ENCODE results near the gene SEMA5A.

The SEMA5A gene

GRCh38 chr5:9515436-9515835 lies 30.4 kb downstream of the SEMA5A start:
- no peak for DNase-seq (ENCODE audit: low spot score)

- no peak for DNase-seq (ENCODE audit: low spot score)
Measured at GRCh38 chr5:9514968-9515367, 30.9 kb downstream of the SEMA5A start.

- no peak for DNase-seq (ENCODE audit: low spot score)
Measured at GRCh38 chr5:9513827-9514226, 32.0 kb downstream of the SEMA5A start.

- no peak for DNase-seq (ENCODE audit: low spot score)
Measured at GRCh38 chr5:9512457-9512856, 33.4 kb downstream of the SEMA5A start.

- DNase-seq (ENCODE audit: low spot score): no peak
Measured at GRCh38 chr5:9507974-9508373, 37.9 kb downstream of the SEMA5A start.

- no peak for DNase-seq (ENCODE audit: low spot score)
Measured at GRCh38 chr5:9505225-9505624, 40.6 kb downstream of the SEMA5A start.

GRCh38 chr5:9502864-9503263 lies 43.0 kb downstream of the SEMA5A start:
- DNase-seq (ENCODE audit: low spot score): no peak

GRCh38 chr5:9502050-9502834 lies 43.6 kb downstream of the SEMA5A start:
- no peak for DNase-seq (ENCODE audit: low spot score)

GRCh38 chr5:9500625-9501024 lies 45.2 kb downstream of the SEMA5A start:
- no peak for DNase-seq (ENCODE audit: low spot score)

GRCh38 chr5:9500193-9500592 lies 45.7 kb downstream of the SEMA5A start:
- no peak for DNase-seq (ENCODE audit: low spot score)

- DNase-seq (ENCODE audit: low spot score): no peak
Measured at GRCh38 chr5:9499498-9499876, 46.4 kb downstream of the SEMA5A start.

GRCh38 chr5:9498541-9499497 lies 47.1 kb downstream of the SEMA5A start:
- no peak for DNase-seq (ENCODE audit: low spot score)

GRCh38 chr5:9497347-9497746 lies 48.5 kb downstream of the SEMA5A start:
- no peak for DNase-seq (ENCODE audit: low spot score)

- DNase-seq (ENCODE audit: low spot score): no peak
Measured at GRCh38 chr5:9496801-9497200, 49.1 kb downstream of the SEMA5A start.

GRCh38 chr5:9495121-9495520 lies 50.8 kb downstream of the SEMA5A start:
- DNase-seq (ENCODE audit: low spot score): no peak

- no peak for DNase-seq (ENCODE audit: low spot score)
Measured at GRCh38 chr5:9494301-9494700, 51.6 kb downstream of the SEMA5A start.

- DNase-seq (ENCODE audit: low spot score): no peak
Measured at GRCh38 chr5:9490494-9491097, 55.3 kb downstream of the SEMA5A start.

- DNase-seq (ENCODE audit: low spot score): no peak
Measured at GRCh38 chr5:9483779-9484178, 62.1 kb downstream of the SEMA5A start.

- no peak for DNase-seq (ENCODE audit: low spot score)
Measured at GRCh38 chr5:9483243-9483642, 62.6 kb downstream of the SEMA5A start.

- DNase-seq (ENCODE audit: low spot score): no peak
Measured at GRCh38 chr5:9482381-9482780, 63.5 kb downstream of the SEMA5A start.

GRCh38 chr5:9480499-9480898 lies 65.4 kb downstream of the SEMA5A start:
- no peak for DNase-seq (ENCODE audit: low spot score)

GRCh38 chr5:9479990-9480389 lies 65.9 kb downstream of the SEMA5A start:
- DNase-seq (ENCODE audit: low spot score): no peak

- DNase-seq (ENCODE audit: low spot score): no peak
Measured at GRCh38 chr5:9479361-9479760, 66.5 kb downstream of the SEMA5A start.

Measured in CD4-positive, alpha-beta T cell treated with Interleukin-15 for 4 hours (primary cell).